GM12878 (cell line): ENCODE results near the gene RPL35A. TPM values are rescaled to one million over a fixed set of nuclear protein-coding genes. Genes with fewer than 3 reads are reported as not detected.

Experiments
- CREB1 ChIP-seq: IDR thresholded peaks from 2 replicates; pipeline ENCODE4 v1.6.1; 2012; ENCODE audit warnings: low read depth, mild to moderate bottlenecking, inconsistent platforms
- E2F4 ChIP-seq: IDR thresholded peaks from 2 replicates; pipeline ENCODE4 v1.6.1; 2012; ENCODE audit warnings: low read depth, low read length, improper control_type of control experiment
- E4F1 ChIP-seq: fragments of 450-650 bp; IDR thresholded peaks from 2 replicates; pipeline ENCODE4 v1.6.1; 2018; ENCODE audit warnings: borderline replicate concordance, mild to moderate bottlenecking; ENCODE audit not compliant: partially characterized antibody
- EED ChIP-seq: sonication (generic); IDR thresholded peaks from 2 replicates; pipeline ENCODE4 v1.6.1; 2016; ENCODE audit warnings: antibody characterized with exemption, low read depth
- ELK1 ChIP-seq: IDR thresholded peaks from 2 replicates; pipeline ENCODE4 v1.6.1; 2012; ENCODE audit warnings: low read depth, low read length, improper control_type of control experiment
- FOXM1 ChIP-seq: IDR thresholded peaks from 2 replicates; pipeline ENCODE4 v1.6.1; 2012; ENCODE audit warnings: low read depth, mild to moderate bottlenecking, inconsistent platforms, low read length, moderate library complexity
- IRF5 ChIP-seq: fragments of 450-650 bp; IDR thresholded peaks from 2 replicates; pipeline ENCODE4 v1.6.1; 2017; ENCODE audit warnings: borderline replicate concordance
- JUNB ChIP-seq: IDR thresholded peaks from 2 replicates; pipeline ENCODE4 v1.6.1; 2016; ENCODE audit warnings: antibody characterized with exemption, mild to moderate bottlenecking
- MTA2 ChIP-seq: fragments of 450-650 bp; IDR thresholded peaks from 2 replicates; pipeline ENCODE4 v1.6.1; 2016; ENCODE audit warnings: low read depth, mild to moderate bottlenecking, moderate library complexity
- NR2C1 ChIP-seq: fragments of 450-650 bp; IDR thresholded peaks from 2 replicates; pipeline ENCODE4 v1.6.1; 2017; ENCODE audit warnings: antibody characterized with exemption, mild to moderate bottlenecking, moderate library complexity
- NR2F1 ChIP-seq: fragments of 450-650 bp; conservative IDR thresholded peaks from 2 replicates; pipeline ENCODE4 v1.6.1; 2017; ENCODE audit warnings: mild to moderate bottlenecking
- PKNOX1 ChIP-seq: fragments of 450-650 bp; IDR thresholded peaks from 2 replicates; pipeline ENCODE4 v1.6.1; 2016; ENCODE audit warnings: mild to moderate bottlenecking
- PML ChIP-seq: IDR thresholded peaks from 2 replicates; pipeline ENCODE4 v1.6.1; 2012; ENCODE audit warnings: low read length, inconsistent platforms
- POLR2A ChIP-seq: IDR thresholded peaks from 2 replicates; pipeline ENCODE4 v1.6.1; 2011; ENCODE audit warnings: low read depth, mild to moderate bottlenecking, low read length
- POU2F2 ChIP-seq: IDR thresholded peaks from 3 replicates; pipeline ENCODE4 v1.6.1; 2011; ENCODE audit warnings: low read depth, mild to moderate bottlenecking, low read length, borderline replicate concordance
- SIN3A ChIP-seq: IDR thresholded peaks from 2 replicates; pipeline ENCODE4 v1.6.1; 2012; ENCODE audit warnings: low read depth, low read length, improper control_type of control experiment
- SMARCA5 ChIP-seq: fragments of 450-650 bp; IDR thresholded peaks from 2 replicates; pipeline ENCODE4 v1.6.1; 2017; ENCODE audit warnings: mild to moderate bottlenecking
- SMC3 ChIP-seq: IDR thresholded peaks from 2 replicates; pipeline ENCODE4 v1.6.1; 2011; ENCODE audit warnings: low read length, improper control_type of control experiment, borderline replicate concordance
- SP1 ChIP-seq: IDR thresholded peaks from one replicate; pipeline ENCODE4 v1.6.1; 2011; ENCODE audit warnings: low read depth, low read length
- SUPT20H ChIP-seq: IDR thresholded peaks from 2 replicates; pipeline ENCODE4 v1.6.1; 2011; ENCODE audit warnings: low read depth, mild to moderate bottlenecking, low read length, moderate library complexity, borderline replicate concordance; ENCODE audit not compliant: control insufficient read depth
- ZNF384 ChIP-seq: IDR thresholded peaks from 2 replicates; pipeline ENCODE4 v1.6.1; 2012; ENCODE audit warnings: low read depth, mild to moderate bottlenecking, low read length, improper control_type of control experiment, borderline replicate concordance
- ZSCAN29 ChIP-seq: fragments of 450-650 bp; IDR thresholded peaks from 2 replicates; pipeline ENCODE4 v1.6.1; 2017; ENCODE audit warnings: mild to moderate bottlenecking, moderate library complexity
- polyA plus RNA-seq, 11 experiments: library from polyadenylated mRNA; depleted of rRNA in 4 of 11; unstranded in 6 of 11; stranded (reverse) in 5 of 11; fragments of >200 nt; fragmentation: Nextera tagmentation in 4 of 11; fragmentation: Illumina TruSeq in 1 of 11; extraction: Ambion mirVana in 4 of 11; extraction: Trizol in 1 of 11; gene quantifications; 1 replicate in 1 of 11; 2 replicates in 10 of 11; pipeline versions ENCODE4 v1.2.1 to v1.2.3, GENCODE V29; 2011 to 2016; ENCODE audit warnings: inconsistent platforms in 2 of 11, missing spikeins in 2 of 11, low read depth in 1 of 11
- total RNA-seq, 4 experiments: library from RNA; depleted of rRNA in 3 of 4; stranded (reverse); fragments of >200 nt in 3 of 4; fragmentation: Illumina TruSeq in 1 of 4; extraction: Trizol in 1 of 4; gene quantifications; 2 replicates each; pipeline versions ENCODE4 v1.2.1 to v1.2.3, GENCODE V29; 2013 to 2021
- TF ChIP-seq, protein P1 (sequence below): fragments of 450-650 bp; IDR thresholded peaks from 2 replicates; pipeline ENCODE4 v1.6.1; 2014; ENCODE audit warnings: mild to moderate bottlenecking

The RPL35A gene
- total and polyA plus RNA-seq, 10 of the 15 experiments (the other 5 are each of a cell fraction or from before 2014, with no cell fraction given), result 774 to 3,144 (median 1,843) TPM

DNA sequence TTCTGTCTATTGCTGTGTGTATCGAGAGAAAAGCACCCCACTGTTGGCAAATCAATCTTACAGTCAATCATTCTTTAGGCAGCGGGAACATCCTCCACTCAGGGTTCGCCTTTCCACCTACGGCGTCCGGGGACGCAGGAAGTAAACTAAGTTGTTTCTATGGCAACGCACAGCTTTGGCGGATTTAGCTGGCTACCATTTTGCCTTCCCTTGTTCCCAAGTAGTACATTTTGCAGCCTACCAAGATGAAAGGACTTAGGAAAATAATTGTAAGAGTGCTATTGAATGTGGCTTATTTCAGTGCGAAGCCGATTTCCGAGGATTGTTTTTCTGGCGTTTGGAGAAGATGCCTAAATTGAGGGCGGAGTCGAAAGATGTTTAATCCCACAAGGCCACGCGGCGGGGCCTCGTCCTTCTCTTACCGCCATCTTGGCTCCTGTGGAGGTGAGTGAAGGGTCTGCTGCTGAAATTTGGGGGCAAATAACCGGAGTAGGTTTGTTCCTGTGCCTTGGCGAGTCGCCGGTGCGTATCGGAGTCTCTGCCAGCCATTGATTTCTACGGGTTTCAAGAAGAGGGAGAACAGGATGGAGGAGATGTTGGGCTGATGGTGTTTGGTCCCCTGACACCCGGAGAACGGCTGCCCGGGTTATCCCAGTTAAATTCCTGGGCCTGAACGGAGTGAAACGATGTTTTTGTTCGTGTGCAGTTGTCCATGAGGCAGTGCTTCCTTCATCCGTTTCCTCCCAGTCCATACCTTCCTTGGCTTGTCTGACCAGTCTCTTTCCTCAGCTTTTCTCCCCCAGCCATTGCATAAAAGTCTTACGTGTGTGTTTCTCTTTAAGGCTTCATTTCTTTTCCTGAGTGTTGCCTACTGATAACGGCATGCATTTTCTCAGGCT lies at the start of gene RPL35A (continued):
- TF ChIP-seq ELK1, result peak; percentile 53
- TF ChIP-seq ZSCAN29, result no peak
- TF ChIP-seq PML, result peak; percentile 98
- peak; percentile 57; the same call in 1 of the 2 replicates for TF ChIP-seq CREB1
- no peak for TF ChIP-seq SUPT20H
- TF ChIP-seq, protein P1, sequence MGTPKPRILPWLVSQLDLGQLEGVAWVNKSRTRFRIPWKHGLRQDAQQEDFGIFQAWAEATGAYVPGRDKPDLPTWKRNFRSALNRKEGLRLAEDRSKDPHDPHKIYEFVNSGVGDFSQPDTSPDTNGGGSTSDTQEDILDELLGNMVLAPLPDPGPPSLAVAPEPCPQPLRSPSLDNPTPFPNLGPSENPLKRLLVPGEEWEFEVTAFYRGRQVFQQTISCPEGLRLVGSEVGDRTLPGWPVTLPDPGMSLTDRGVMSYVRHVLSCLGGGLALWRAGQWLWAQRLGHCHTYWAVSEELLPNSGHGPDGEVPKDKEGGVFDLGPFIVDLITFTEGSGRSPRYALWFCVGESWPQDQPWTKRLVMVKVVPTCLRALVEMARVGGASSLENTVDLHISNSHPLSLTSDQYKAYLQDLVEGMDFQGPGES, result 0 out of 2 replicates have a peak, but pooled peaks have one; percentile 54
- peak; percentile 98 for TF ChIP-seq POLR2A
- no peak for TF ChIP-seq E4F1
- peak; percentile 64; the same call in 1 of the 2 replicates for TF ChIP-seq FOXM1
- TF ChIP-seq SMC3, result peak; percentile 18; the same call in 1 of the 2 replicates
- peak; percentile 53 for TF ChIP-seq NR2C1
- no peak for TF ChIP-seq SMARCA5
- no peak for TF ChIP-seq ZNF384
- TF ChIP-seq PKNOX1, result peak; percentile 93
- TF ChIP-seq EED, result no peak
- peak; percentile 99 for TF ChIP-seq IRF5
- no peak for TF ChIP-seq E2F4
- TF ChIP-seq SP1, result peak; percentile 6
- peak; percentile 83; the same call in 2 of the 3 replicates for TF ChIP-seq POU2F2
- TF ChIP-seq SIN3A, result peak; percentile 98
- TF ChIP-seq NR2F1, result no peak
- 0 out of 2 replicates have a peak, but pooled peaks have one; percentile 9 for TF ChIP-seq JUNB
- peak; percentile 24 for TF ChIP-seq MTA2
